Measurements from ENCODE around the gene ZNF423. TPM values are rescaled to one million over a fixed set of nuclear protein-coding genes. Genes with fewer than 3 reads are reported as not detected.
A peak's percentile ranks its signal among the peaks of the same experiment; 100 is the strongest.

ZNF423 gene
- total and polyA plus RNA-seq, 9 of the 15 experiments (the other 6 are each of a cell fraction or from before 2014, with no cell fraction given): not detected

- Histone ChIP-seq H3K27ac (ENCODE audit: extremely low read depth, low read depth, low read length) (no peak overlapping the region), H3K4me2 (ENCODE audit: insufficient read depth, low read length) (no peak overlapping the region), H3K79me2 (ENCODE audit: control insufficient read depth, insufficient read depth, low read length) (no peaks in the 10 kb centered on the region), H3K4me3 (no peak overlapping the region), H4K20me1 (replicated peaks; ENCODE audit: control insufficient read depth, insufficient read depth, low read length) (no peaks in the 10 kb centered on the region; the same call in 1 of the 2 replicates), H3K4me1 (replicated peaks in 1 of 2; ENCODE audit: control insufficient read depth in 2 of 2, insufficient read depth in 2 of 2, low read length in 2 of 2) (no peaks in the 10 kb centered on the region), H3K9ac (ENCODE audit: insufficient read depth in 1 of 2, low read depth in 2 of 2, low read length in 2 of 2) (no peak overlapping the region; a peak in 1 of 4 replicates), H2AFZ (ENCODE audit: low read depth, low read length) (no peak overlapping the region), H3K9me3 (replicated peaks; ENCODE audit: control insufficient read depth, insufficient read depth, low read depth, low read length) (no peaks in the 10 kb centered on the region), H3K27me3 (ENCODE audit: control insufficient read depth in 2 of 2, insufficient read depth in 2 of 2, low read length in 2 of 2) (peaks cover 0 to 23% of the 10 kb centered on the region in 2 experiments; a peak in 3 of 5 replicates), H3K36me3 (ENCODE audit: control insufficient read depth, insufficient read depth, low read length) (no peaks in the 10 kb centered on the region), H3K9me1 (ENCODE audit: control insufficient read depth, insufficient read depth, low read length) (no peaks in the 10 kb centered on the region)
- ChIA-PET POLR2A (interaction anchor here (0.5 to 0.6 kb wide), 2 partner anchors 9 to 691 kb away, joined by 3 read pairs; no protein-coding TSS in a partner anchor), CTCF (ENCODE audit: low intra/inter-chr PET ratio) (no interaction called here)
- ATAC-seq (no peak), FAIRE-seq (no peak), DNase-seq (ENCODE audit: extremely low read depth in 1 of 4, low spot score in 3 of 4) (no peak)
- in situ Hi-C loops (cut with MboI): no loop called here
- no peak for TF ChIP-seq PCBP1 (IDR thresholded peaks at IDR 0.05; ENCODE audit: low read depth, low read length, poor library complexity, severe bottlenecking)
- TF ChIP-seq RBM25 (IDR thresholded peaks at IDR 0.05; ENCODE audit: low read depth, low read length, severe bottlenecking): peak; percentile 51
- no peak for TF ChIP-seq CGGBP1 (CRISPR knock-in tag; IDR thresholded peaks at IDR 0.05)
- no peak for TF ChIP-seq SREBF2 (CRISPR knock-in tag; IDR thresholded peaks at IDR 0.05)
- TF ChIP-seq ZFP36 (IDR thresholded peaks at IDR 0.05; ENCODE audit: low read depth, low read length, partially characterized antibody): peak; percentile 59
- whole genome bisulfite sequencing (ENCODE audit: insufficient coverage, low coverage, missing lambda C conversion rate): 3% methylated on average over 8 of the region's 10 CpGs
- intact Hi-C loops (cut with micrococcal nuclease): no loop called here
- no TSS peak for BruUV-seq (replicated peaks)
Observed at GRCh38 chr16:49773534-49774475, 82.1 kb downstream of the ZNF423 start.
